GM20431 (cell line): ENCODE results near the gene CPAMD8.
"Not testable (repeated sequence)": the region's sequence is repeated elsewhere in the genome, so short reads cannot be mapped to it uniquely, and the experiment has no call there.

Source experiments
- in situ Hi-C: fragments of 300-500 bp; cut with MseI, MboI; formaldehyde crosslinking; loops from one replicate; pipeline ENCODE4 v1.15.0; 2020; ENCODE audit warnings: low sequenced_read_pairs; ENCODE audit not compliant: unreplicated experiment

CPAMD8 gene

DNA sequence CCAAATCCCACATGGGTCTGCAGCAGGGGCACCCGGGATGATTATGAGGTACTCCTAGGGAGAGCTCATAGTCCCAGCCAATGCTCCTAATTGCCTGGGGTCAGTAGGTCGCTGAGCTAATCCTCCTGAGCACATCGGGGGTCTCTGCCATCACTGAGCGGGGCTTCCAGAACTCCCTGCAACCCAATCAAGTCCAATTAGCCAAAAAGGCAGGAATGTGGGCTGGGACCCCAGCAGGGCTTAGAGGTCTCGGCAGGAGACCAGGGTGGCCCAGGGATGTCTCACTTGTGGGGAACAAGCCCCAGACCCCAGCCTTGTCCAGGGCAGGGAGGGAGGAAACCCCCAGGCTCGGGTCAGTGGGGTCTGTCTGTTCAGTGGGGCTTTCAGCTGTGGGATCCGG, 17.1 kb upstream of the CPAMD8 start:
- in situ Hi-C loops, result no loop called here

DNA sequence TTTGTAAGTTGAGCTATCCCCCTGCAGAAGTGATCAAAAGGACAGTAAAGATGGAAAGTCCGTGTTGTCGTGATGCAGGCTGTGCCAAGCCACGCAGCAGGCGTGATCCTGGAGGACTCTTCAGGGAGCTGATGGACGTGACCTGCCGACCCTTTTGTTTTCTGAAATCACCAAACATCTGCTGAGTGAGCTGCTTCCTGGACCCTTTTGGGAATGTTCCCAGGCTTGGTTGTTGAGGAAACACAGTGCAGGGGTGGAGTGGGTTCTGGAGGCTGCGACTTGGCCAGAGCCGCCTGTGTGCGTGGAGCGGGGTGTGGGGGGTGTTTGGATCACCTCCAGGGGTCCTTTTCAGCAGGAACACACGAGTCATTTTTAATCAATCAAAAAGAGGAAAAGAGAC, 15.4 kb upstream of the CPAMD8 start:
- in situ Hi-C loops, result no loop called here

DNA sequence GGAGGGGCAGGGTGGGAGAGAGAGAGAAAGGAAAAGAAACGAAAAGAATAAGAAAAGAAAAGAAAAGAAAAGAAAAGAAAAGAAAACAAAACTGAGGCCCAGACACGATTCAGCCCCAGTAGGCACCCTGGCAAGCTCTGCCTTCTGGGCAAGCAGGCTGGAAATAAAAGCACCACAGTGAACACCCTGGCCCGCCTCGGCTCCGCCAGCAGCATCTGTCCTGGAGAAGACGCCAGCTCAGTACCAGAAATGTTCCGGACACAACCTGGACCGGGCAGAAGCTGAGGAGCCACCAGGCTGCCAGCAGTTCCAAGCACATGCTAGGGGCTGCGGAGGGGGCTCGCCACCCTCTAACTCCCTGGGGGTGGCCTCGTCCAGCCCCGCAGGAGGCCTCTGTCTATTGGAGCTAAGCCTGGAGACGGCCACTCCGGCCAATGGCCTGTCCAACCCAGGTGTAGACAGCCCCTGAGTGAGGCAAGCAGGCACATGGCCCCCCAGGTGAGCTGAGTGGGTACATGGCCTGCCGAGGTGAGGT, 11.4 kb upstream of the CPAMD8 start:
- in situ Hi-C loops, result no loop called here

DNA sequence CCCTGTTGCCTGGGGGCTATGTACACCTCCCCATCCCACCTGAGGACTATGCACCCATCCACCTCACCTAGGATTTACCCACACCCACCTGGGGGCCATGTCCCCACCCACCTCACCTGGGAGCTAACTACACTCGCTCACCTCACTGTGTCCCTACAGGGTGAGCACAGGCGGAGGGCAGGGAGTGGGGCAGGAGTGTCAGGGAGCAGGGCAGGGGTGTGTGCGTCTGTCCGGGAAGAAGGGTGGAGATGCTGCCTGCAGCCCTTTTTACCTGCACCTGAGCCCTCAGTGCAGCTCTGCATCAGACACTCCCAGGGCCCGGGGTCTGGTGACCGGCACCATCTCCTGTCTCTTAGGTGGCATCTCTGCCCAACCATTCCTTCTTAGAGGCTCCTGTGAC, 10.6 kb upstream of the CPAMD8 start:
- in situ Hi-C loops, result no loop called here

DNA sequence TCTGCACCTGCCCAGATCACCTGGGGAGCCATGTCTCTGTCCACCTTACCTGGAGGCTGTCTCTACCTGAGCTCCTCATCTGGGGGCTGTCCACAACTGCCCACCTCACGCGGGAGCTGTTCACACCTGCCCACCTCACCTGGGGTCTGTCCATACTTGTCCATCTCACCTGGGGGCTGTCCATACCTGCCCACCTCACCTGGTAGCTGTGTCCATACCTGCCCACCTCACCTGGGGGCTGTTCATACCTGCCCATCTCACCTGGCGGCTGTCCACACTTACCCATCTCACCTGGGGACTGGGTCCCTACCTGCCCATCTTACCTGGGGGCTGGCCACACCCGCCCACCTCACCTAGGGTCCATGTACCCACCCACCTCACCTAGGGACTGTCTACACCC, 10.0 kb upstream of the CPAMD8 start:
- in situ Hi-C loops, result no loop called here

DNA sequence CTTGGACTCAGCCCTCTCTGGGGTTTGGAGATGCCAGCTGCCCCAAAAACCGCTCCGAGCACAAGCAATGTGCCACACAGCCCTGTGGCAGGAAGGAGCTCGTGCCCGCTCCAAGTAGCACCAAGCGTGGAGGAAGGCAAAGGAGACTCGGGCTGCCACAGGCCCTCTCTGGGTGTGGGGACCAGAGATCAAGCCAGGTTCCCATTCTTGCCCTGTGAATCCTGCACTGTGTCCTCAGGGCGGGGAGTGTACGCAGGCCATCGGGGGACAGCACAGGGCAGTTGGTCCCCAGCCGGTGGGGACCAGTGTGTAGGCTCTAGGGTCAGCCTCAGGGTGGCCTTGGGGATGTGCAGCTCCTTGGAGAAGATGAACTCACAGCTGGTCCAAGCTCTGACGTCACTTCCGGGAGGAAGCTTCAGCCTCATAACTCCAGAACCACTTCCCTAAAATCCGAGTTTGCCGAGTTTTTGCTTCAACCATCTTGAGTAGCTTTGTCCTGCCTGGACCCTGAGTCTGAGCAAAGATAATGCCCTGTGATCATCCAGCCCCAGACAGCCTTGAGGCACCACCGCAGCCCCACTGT, 9.3 kb upstream of the CPAMD8 start:
- in situ Hi-C loops, result no loop called here

DNA sequence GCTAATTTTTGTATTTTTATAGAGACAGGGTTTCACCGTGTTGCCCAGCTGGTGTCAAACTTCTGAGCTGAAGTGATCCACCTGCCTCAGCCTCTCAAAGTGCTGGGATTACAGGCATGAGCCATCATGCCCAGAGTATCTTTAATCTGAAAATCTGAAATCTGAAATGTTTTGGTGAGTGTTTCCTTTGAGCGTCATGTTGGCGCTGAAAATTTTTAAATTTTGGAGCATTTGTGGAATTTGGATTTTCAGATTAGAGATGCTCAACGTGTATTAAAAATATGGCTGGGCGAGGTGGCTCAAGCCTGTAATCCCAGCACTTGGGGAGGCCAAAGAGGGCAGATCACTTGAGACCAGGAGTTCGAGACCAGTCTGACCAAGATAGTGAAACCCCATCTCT, 5.1 kb upstream of the CPAMD8 start:
- in situ Hi-C loops, result no loop called here

DNA sequence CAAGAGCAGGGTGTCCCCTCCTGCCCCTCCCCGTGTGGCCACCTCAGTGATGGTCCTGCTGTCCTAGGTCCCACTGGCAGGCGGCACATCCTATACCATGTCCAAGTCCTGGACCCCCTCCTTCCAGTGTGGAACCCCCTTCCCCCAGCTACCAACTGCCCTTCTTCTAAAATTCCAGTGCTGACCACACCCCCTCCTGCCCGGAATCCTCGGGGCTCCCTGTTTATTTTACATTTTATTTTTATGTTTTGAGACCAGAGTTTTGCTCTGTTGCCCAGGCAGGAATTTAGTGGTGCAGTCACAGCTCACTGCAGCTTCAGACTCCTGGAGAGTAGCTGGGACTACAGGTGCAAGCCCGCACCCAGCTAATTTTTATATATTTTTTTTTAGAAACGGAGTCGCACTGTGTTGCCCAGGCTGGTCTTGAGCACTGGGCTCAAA, 945 bp upstream of the CPAMD8 start:
- in situ Hi-C loops, result no loop called here

DNA sequence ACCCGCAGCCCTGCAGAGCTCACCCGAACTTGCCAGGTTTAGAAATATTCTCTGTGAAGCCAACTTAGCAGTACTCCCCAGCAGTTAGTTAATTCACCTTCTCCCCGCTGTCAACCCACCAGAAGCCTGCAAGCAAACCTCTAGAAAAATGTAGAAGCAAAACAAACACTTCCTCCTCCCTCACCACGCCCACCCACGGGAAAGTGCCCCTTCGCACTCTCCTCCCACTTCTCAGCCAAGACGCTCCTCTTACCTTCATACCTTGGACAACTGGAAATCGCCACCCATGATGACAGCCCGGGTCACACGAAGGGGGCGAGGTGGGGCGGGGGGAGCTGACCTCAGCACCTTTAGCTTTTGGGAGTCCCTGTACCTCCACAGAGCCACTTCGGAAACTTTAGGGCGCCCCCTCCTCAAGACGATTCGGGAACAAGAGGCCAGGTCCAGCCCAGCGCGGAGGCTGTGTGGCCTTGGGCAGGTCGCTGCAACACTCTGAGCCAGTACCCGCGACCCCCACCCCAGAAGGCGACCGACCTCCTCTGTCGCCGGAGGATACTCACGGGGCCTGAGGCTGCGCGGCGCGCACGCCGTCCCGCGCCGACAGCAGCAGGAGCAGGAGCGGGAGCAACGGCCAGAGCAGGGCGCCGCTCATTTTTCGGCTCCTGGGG, 485 bp downstream of the CPAMD8 start:
- in situ Hi-C loops, result no loop called here

DNA sequence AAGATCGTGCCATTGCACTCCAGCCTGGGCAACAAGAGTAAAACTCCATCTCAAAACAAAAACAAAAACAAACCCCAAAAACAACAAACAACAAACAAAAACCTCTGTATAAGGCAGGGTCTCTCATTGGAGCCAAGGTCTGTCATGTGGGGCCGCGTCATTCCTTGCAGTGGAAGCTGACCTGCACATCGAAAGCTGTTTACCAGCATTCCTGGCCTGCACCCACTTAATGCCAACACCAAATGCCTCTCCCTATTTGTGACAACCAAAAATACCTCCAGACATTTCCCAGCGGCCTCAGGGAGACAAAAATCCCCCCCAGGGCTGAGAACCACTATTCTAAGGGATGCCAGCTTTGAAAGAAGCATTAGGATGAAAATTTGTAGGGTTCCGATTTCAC, 1.2 kb downstream of the CPAMD8 start:
- in situ Hi-C loops, result no loop called here

DNA sequence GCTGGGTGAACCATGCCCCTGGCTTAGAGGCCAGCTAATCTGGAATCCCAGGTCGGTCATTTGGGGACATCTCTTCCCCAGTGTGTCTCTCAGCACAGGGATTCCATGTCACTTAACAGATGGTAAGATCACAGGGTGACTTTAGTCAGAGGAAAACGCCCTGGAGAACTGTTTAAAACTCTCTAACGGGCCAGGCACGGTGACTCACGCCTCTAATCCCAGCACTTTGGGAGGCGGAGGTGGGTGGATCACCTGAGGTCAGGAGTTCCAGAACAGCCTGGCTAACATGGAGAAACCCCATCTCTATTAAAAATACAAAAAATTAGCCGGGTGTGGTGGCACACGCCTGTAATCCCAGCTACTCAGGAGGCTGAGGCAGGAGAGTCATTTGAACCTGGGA, 1.7 kb downstream of the CPAMD8 start:
- in situ Hi-C loops, result not testable (repeated sequence)

DNA sequence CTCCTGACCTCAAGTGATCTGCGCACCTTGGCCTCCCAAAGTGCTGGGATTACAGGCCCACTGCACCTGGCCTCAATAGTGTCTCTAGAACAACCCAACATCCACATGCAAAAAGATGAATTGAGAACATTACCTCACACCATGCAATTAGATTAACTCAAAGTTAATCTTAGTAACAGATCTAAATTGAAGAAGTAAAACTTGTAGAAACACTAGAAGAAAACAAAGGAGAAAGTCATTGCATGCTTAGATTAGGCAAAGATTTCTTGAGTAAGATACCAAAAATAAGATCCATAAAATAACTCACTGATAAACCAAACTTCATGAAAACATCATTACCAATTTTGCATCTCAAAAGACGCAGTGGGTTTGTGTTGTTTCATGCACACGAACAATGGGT, 2.8 kb downstream of the CPAMD8 start:
- in situ Hi-C loops, result no loop called here

DNA sequence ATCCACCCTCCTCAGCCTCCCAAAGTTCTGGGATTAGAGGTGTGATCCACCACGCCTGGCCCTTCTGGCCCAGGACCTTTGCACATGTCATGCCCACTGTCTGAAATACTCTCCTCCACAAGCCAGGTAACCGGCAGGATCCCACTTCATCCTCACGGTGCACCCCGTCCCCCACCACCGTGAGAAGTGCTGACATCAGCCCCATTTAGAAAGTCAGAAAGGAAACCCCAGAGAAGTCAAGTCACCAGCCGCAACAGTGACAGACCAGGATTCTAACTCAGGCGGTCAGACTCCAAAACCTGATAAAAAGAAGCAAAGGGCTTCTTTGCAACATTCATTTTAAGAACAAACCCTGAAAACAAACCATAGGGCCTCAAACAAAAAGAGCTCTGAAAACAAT, 3.9 kb downstream of the CPAMD8 start:
- in situ Hi-C loops, result no loop called here

DNA sequence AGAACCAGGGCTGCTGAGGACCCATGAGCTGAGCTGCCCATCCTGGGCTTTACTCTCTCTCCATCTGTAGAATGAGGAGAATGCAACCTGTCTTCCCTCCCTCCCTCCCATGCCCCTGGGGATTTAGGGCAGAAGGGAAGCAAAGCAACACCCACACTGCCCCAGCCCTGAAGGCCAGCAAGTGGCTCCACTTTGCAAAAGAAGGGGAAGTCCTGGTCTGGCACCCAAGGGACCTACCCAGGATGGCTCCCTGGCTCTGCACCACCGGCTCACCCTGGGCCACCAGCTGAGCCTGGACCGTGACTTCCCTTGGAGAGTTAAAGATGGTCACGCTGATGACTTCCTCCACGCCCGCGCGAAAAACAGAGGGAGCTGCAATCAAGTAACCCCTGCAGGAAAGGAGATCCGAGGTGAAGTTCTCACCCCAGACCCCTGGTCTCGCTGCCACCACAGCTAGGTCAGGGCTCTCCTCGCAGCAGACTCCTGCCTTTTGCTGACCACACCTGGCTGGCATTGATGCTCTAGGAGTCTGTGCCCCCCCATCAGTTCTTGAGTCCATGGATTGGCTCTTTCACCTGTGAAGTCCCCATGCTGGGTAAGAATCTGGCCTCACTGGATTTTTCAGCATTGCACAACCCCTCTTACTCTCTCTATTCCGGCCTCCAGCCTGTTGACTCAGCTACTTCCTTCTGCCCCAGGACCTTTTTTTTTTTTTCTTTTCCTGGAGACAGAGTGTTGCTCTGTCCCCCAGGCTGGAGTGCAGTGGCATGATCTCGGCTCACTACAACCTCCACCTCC, 4.6 kb downstream of the CPAMD8 start:
- in situ Hi-C loops, result no loop called here

DNA sequence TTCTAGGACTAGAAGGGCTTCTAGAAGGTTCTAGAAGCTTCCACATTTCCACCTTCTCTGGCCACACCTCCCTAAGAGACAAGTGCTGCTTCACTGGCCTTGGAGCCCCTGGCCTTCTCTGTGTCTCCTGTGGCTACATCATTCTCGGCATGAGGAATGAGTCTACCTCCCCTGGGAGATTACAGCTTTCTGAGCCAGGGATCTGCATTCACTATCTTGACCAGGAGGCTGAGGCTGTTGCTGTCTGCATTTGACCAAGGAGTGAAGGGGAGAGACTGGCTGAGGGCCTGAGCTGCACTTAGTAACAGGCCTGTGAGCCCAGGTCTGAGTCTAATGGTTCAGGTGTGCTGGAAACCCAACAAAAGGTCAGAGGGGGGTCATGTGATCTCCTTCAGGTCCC, 5.3 kb downstream of the CPAMD8 start:
- in situ Hi-C loops, result no loop called here

DNA sequence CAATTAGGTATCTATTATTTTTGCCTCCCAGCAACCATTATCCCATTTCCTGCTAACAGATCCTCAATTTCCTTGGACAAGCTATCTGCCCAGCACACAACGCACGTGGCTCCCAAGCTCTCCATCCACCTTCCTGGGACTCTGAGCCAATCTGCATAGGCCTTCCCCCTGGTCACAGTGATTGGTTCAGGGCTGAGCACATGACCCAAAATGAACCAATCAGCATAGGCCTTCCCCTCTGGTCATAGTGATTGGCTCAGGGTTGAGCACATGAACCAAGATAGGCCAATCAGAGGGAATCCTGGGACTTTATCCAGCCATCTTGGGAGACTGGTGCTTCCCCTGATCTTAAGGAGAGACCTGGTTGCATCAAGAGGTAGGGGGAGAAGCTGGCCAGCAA, 5.8 kb downstream of the CPAMD8 start:
- in situ Hi-C loops, result no loop called here

DNA sequence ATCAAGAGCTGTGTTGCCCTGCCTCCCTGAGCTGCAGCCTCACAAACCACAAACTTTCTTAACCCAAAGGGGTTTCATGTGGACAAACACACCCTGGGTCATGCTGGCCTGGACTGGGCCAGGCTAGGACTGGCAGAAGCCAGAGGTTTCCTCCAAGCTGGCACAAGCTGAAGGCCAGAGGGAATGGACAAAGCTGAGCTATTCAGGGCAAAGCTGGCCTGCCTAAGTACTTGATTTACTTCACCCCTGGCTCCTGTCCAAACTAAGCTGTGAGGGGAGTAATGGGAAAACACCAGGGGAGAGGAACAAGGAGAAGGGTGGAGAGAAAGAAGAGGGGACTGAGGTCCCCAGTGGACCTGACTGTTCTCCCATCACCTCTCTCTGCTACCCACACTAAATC, 6.2 kb downstream of the CPAMD8 start:
- in situ Hi-C loops, result no loop called here

DNA sequence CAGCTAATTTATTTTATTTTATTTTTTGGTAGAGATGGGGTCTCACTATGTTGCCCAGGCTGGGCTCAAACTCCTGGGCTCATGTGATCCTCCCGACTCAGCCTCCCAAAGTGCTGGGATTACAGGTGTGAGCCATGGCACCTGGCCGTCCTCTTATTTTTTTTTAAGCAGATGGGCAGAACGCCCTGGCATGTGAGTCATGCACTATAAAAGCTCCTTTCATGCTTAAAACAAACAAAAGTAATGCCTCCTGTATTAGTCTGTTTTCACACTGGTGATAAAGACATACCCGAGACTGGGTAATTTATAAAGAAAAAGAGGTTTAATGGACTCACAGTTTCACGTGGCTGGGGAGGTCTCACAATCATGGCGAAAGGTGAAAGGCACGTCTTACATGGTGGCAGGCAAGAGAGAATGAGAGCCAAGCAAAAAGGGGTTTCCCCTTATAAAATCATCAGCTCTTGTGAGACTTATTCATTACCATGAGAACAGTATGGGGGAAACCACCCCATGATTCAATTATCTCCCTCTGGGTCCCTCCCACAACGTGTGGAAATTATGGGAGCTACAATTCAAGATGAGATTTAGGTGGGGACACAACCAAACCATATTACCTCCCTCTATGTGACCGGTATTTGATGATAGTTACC, 12.3 kb downstream of the CPAMD8 start:
- in situ Hi-C loops, result not testable (repeated sequence)

DNA sequence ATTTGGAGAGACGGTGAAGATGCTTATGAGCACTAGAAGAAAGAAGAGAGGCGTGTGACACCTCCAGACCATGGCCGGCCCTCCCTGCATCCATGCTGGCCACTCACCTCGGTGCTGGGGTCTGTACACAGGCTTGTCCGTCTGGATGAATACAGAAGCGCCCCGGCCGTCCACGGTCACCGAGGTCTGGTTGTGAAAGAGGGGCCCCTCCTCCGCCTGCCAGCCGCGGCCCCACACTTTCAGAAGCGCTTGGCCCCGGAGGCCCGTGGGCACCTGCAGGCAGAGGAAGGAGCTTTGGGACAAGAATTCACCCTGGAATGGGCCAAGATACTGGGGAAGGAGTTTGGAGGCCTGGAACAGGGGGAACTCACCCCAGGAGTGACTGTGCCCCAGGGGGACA, 15.1 kb downstream of the CPAMD8 start:
- in situ Hi-C loops, result no loop called here

DNA sequence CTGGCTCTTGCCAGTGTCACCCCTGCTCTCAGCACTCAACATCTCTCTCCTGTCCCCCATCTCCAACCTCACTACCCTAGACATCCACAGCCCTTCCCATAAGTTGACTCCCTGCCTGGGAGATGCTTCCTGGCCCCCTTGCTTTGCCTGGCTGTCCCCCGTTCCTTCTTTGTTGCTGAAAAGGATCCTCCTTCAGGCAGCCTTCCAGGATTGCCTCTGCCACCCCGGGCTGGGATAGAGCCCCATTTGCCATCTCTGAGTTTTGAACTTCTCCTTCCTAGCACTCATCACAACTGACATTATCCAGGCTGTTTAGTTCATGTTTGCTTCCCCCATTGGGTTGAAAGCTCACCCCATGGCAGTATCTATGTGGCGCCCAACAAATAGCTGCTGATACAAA, 20.0 kb downstream of the CPAMD8 start:
- in situ Hi-C loops, result no loop called here

DNA sequence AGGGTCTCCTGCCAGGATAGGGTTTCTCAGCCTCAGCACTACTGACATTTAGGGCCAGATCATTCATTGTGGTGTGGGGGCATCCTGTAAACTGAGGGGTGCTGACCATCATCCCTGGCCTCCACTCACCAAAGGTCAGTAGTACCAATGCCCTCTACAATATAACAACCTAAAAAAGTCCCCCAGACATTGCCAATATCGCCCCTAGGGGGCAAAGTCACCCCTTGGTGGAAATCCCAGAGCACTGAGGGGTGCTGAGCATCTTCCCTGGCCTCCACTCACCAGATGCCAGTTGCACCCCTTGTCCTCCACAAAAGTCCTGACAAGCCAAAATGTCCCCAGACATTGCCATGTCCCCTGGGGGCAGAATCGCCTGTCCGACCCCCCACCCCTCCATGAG, 21.6 kb downstream of the CPAMD8 start:
- in situ Hi-C loops, result no loop called here
